Endothelial cell of umbilical vein (primary cell): ENCODE results near the gene MAP4K3. TPM values are rescaled to one million over a fixed set of nuclear protein-coding genes. Genes with fewer than 3 reads are reported as not detected.
A peak's percentile ranks its signal among the peaks of the same experiment; 100 is the strongest.

Source experiments
- BruUV-seq: library from RNA; stranded (reverse); fragments of 400-500 nt; replicated peaks from 2 replicates; lab custom pipeline; 2021; lab: Mats Ljungman, UMichigan
- CTCF ChIA-PET: fragments of 300-600, 350-600 bp; sonication (Branson Sonifier 250); formaldehyde crosslinking; loops from one replicate; lab custom pipeline; 2021; ENCODE audit warnings: antibody characterized with exemption, inconsistent platforms; lab: Charles Lee
- POLR2A ChIA-PET: fragments of 300-600, 350-600 bp; sonication (Branson Sonifier 250); formaldehyde crosslinking; loops from one replicate; lab custom pipeline; 2021; ENCODE audit warnings: antibody characterized with exemption, inconsistent platforms; lab: Charles Lee
- DNase-seq: peaks from one replicate; pipeline ENCODE4 v3.0.0-alpha.2; 2011; ENCODE audit warnings: low read depth, low spot score
- FAIRE-seq: peaks from 2 replicates; lab custom pipeline; 2011; peaks lifted over from hg19 to GRCh38; lab: Jason Lieb, UNC
- H2AFZ ChIP-seq: 2 replicates; pipeline ENCODE4 v1.6.0; 2012; ENCODE audit warnings: low read depth, low read length, control low read depth, inconsistent platforms
- H3K27ac ChIP-seq: 2 replicates; pipeline ENCODE4 v1.5.1; 2011; ENCODE audit warnings: low read depth, mild to moderate bottlenecking, control low read depth, low read length, moderate library complexity; ENCODE audit not compliant: insufficient read depth
- H3K27me3 ChIP-seq, 2 experiments: 2 replicates each; pipeline versions ENCODE4 v1.6.0 to v1.6.1; 2011; ENCODE audit warnings: low read length in 2 of 2, mixed read lengths in 1 of 2; ENCODE audit not compliant: control insufficient read depth in 2 of 2, insufficient read depth in 2 of 2
- H3K36me3 ChIP-seq, 2 experiments: 2 replicates in 1 of 2; 3 replicates in 1 of 2; pipeline ENCODE4 v1.5.1; 2011; ENCODE audit warnings: low read length in 2 of 2, mild to moderate bottlenecking in 1 of 2, moderate library complexity in 1 of 2; ENCODE audit not compliant: control insufficient read depth in 2 of 2, insufficient read depth in 2 of 2; ENCODE audit errors: extremely low read depth in 1 of 2
- H3K4me1 ChIP-seq: 3 replicates; pipeline ENCODE4 v1.5.1; 2011; ENCODE audit warnings: mild to moderate bottlenecking, low read length; ENCODE audit not compliant: control insufficient read depth, insufficient read depth; ENCODE audit errors: extremely low read depth
- H3K4me2 ChIP-seq: 2 replicates; pipeline ENCODE4 v1.6.1; 2011; ENCODE audit warnings: low read length, control low read depth, mixed read lengths; ENCODE audit not compliant: insufficient read depth
- H3K4me3 ChIP-seq, 3 experiments: fragments of 200-600 bp in 1 of 3; sonication (generic), shearing (Covaris generic) in 1 of 3; replicated peaks in 1 of 3; 2 replicates each; pipeline ENCODE4 v1.5.1; 2011 to 2016; ENCODE audit warnings: control low read depth in 3 of 3, low read length in 3 of 3, mild to moderate bottlenecking in 2 of 3, inconsistent platforms in 1 of 3, low read depth in 1 of 3, moderate library complexity in 1 of 3; ENCODE audit not compliant: insufficient read depth in 1 of 3
- H3K79me2 ChIP-seq: 2 replicates; pipeline ENCODE4 v1.6.0; 2012; ENCODE audit warnings: low read length, inconsistent platforms; ENCODE audit not compliant: control insufficient read depth, insufficient read depth
- H3K9ac ChIP-seq: replicated peaks from 2 replicates; pipeline ENCODE3; 2011; ENCODE audit warnings: low read length, control low read depth; ENCODE audit not compliant: insufficient read depth; ENCODE audit errors: extremely low read depth
- H3K9me1 ChIP-seq: replicated peaks from 3 replicates; pipeline ENCODE4 v1.6.0; 2011; ENCODE audit warnings: mild to moderate bottlenecking, low read length; ENCODE audit not compliant: control insufficient read depth, insufficient read depth; ENCODE audit errors: extremely low read depth
- H3K9me3 ChIP-seq: replicated peaks from 2 replicates; pipeline ENCODE4 v1.5.1; 2012; ENCODE audit warnings: low read length, inconsistent platforms; ENCODE audit not compliant: control insufficient read depth, insufficient read depth
- H4K20me1 ChIP-seq: replicated peaks from 2 replicates; pipeline ENCODE3; 2011; ENCODE audit warnings: mild to moderate bottlenecking, low read length; ENCODE audit not compliant: control insufficient read depth, insufficient read depth; ENCODE audit errors: extremely low read depth
- EZH2 ChIP-seq: IDR thresholded peaks from 2 replicates; pipeline ENCODE4 v1.6.1; 2012; ENCODE audit warnings: borderline replicate concordance, low read depth, mild to moderate bottlenecking, moderate library complexity, low read length, inconsistent platforms; ENCODE audit not compliant: severe bottlenecking
- FOS ChIP-seq: IDR thresholded peaks from 2 replicates; pipeline ENCODE4 v1.6.1; 2011; ENCODE audit warnings: mild to moderate bottlenecking, low read length, moderate library complexity, borderline replicate concordance; ENCODE audit not compliant: insufficient read depth
- GATA2 ChIP-seq: IDR thresholded peaks from 2 replicates; pipeline ENCODE4 v1.7.0; 2011; ENCODE audit warnings: low read depth, mild to moderate bottlenecking, moderate library complexity, mixed read lengths, low read length; ENCODE audit not compliant: insufficient read length, insufficient read depth
- JUN ChIP-seq: IDR thresholded peaks from 2 replicates; pipeline ENCODE4 v1.6.1; 2011; ENCODE audit warnings: borderline replicate concordance, low read depth; ENCODE audit not compliant: insufficient read length, insufficient read depth
- MYC ChIP-seq: IDR thresholded peaks from one replicate; pipeline ENCODE4 v1.6.1; 2011; ENCODE audit warnings: mild to moderate bottlenecking, low read depth, low read length
- POLR2A ChIP-seq: IDR thresholded peaks from 2 replicates; pipeline ENCODE4 v1.6.1; 2012; ENCODE audit warnings: low read depth, mild to moderate bottlenecking, control low read depth, low read length
- POLR2AphosphoS5 ChIP-seq: IDR thresholded peaks from 2 replicates; pipeline ENCODE4 v1.6.1; 2012; ENCODE audit warnings: low read depth, mild to moderate bottlenecking, control low read depth, low read length, moderate library complexity; ENCODE audit not compliant: insufficient read depth
- dilution Hi-C: fragments of 300-500 bp; cut with MboI; formaldehyde crosslinking; loops from one replicate; pipeline ENCODE4 v1.15.0; 2019; ENCODE audit warnings: low sequenced_read_pairs; ENCODE audit not compliant: extremely low pct_ligation_motif_present
- intact Hi-C: fragments of 100-400 bp; cut with micrococcal nuclease; formaldehyde crosslinking; loops from one replicate; pipeline ENCODE4 v1.10.0; 2022
- polyA plus RNA-seq, 4 experiments: library from polyadenylated mRNA; depleted of rRNA in 3 of 4; stranded (reverse) in 3 of 4; unstranded in 1 of 4; fragments of >200 nt; gene quantifications; 2 replicates each; pipeline versions ENCODE4 v1.2.1 to v1.2.3, GENCODE V29; 2011 to 2012; ENCODE audit warnings: missing spikeins in 1 of 4
- total RNA-seq: library from RNA; stranded (reverse); gene quantifications from 2 replicates; pipeline ENCODE4 v1.2.3, GENCODE V29; 2021
- TF ChIP-seq, protein P1 (sequence below): IDR thresholded peaks from 2 replicates; pipeline ENCODE4 v1.6.1; 2011; ENCODE audit not compliant: insufficient read depth, insufficient read length
- TF ChIP-seq, protein P2 (sequence below), 2 donors: IDR thresholded peaks; 1 replicate in 1 of 2; 2 replicates in 1 of 2; pipeline ENCODE4 v1.5.1; 2011; ENCODE audit warnings: low read length in 2 of 2, mild to moderate bottlenecking in 2 of 2, moderate library complexity in 2 of 2, control low read depth in 1 of 2, inconsistent platforms in 1 of 2, low read depth in 1 of 2; ENCODE audit not compliant: insufficient read depth in 1 of 2; ENCODE audit errors: extremely low read depth in 1 of 2

The MAP4K3 gene
- total and polyA plus RNA-seq, 2 donors (not counting 3 experiments of a cell fraction or from before 2014, with no cell fraction given): 8.0 to 45.9 TPM

DNA sequence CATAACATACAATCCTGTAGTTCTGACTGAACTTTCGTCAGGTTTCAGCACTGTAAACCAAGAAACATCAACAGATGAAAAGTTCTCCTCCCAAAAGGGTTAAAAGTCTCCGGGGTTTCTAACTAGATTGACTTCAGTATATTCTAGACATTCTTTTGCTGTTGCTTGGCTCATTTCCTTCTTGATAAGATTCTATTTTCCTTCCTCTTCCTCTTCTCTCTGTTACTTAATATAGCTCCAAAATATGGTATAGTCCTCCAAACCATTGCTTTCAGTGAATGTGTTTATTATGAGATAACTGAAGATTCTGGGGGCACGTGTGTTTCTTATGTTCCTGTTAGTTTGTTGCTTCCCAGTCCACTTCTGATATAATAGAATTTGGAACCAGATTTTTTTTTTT lies 46.4 kb upstream of the MAP4K3 start:
- Histone ChIP-seq H2AFZ (no peak overlapping the region), H3K9ac (peak overlapping the region; percentile 51), H4K20me1 (no peaks in the 10 kb centered on the region), H3K27me3 (no peaks in the 10 kb centered on the region), H3K79me2 (no peaks in the 10 kb centered on the region), H3K36me3 (no peaks in the 10 kb centered on the region), H3K4me1 (peaks cover 58% of the 10 kb centered on the region), H3K9me1 (no peaks in the 10 kb centered on the region), H3K27ac (peak overlapping the region; percentile 81), H3K4me2 (peak overlapping the region; percentile 87), H3K9me3 (no peaks in the 10 kb centered on the region), H3K4me3 (peak overlapping the region in 1 of 3 experiments; percentile 22)
- dilution Hi-C loops: no loop called here
- no TSS peak for BruUV-seq
- FAIRE-seq: peak; percentile 73
- TF ChIP-seq POLR2AphosphoS5 (peak; percentile 51), MYC (no peak), FOS (peak; percentile 55), GATA2 (peak; percentile 76), EZH2 (no peak), POLR2A (peak; percentile 35), JUN (peak; percentile 23)
- TF ChIP-seq, protein P1, sequence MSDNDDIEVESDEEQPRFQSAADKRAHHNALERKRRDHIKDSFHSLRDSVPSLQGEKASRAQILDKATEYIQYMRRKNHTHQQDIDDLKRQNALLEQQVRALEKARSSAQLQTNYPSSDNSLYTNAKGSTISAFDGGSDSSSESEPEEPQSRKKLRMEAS: no peak
- TF ChIP-seq, protein P2, sequence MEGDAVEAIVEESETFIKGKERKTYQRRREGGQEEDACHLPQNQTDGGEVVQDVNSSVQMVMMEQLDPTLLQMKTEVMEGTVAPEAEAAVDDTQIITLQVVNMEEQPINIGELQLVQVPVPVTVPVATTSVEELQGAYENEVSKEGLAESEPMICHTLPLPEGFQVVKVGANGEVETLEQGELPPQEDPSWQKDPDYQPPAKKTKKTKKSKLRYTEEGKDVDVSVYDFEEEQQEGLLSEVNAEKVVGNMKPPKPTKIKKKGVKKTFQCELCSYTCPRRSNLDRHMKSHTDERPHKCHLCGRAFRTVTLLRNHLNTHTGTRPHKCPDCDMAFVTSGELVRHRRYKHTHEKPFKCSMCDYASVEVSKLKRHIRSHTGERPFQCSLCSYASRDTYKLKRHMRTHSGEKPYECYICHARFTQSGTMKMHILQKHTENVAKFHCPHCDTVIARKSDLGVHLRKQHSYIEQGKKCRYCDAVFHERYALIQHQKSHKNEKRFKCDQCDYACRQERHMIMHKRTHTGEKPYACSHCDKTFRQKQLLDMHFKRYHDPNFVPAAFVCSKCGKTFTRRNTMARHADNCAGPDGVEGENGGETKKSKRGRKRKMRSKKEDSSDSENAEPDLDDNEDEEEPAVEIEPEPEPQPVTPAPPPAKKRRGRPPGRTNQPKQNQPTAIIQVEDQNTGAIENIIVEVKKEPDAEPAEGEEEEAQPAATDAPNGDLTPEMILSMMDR (IDR thresholded peaks at IDR 0.05; ENCODE audit: extremely low read depth in 1 of 2, insufficient read depth in 1 of 2, low read depth in 1 of 2, low read length in 2 of 2): no peak
- intact Hi-C loops: loop anchor here (1.0 to 5.0 kb wide), 3 partner anchors 30 to 101 kb away; partner anchors contain the start of gene MAP4K3
- ChIA-PET CTCF (interaction anchor here (0.7 to 1.0 kb wide), 3 partner anchors 14 to 47 kb away, joined by 3 read pairs; no protein-coding TSS in a partner anchor), POLR2A (interaction anchor here (0.7 kb wide), 2 partner anchors 15 to 46 kb away, joined by 4 read pairs; no protein-coding TSS in a partner anchor)
- DNase-seq: peak; percentile 83
